ENCODE measurements around the gene MRPL12. TPM values are rescaled to one million over a fixed set of nuclear protein-coding genes. Genes with fewer than 3 reads are reported as not detected.
A peak's percentile ranks its signal among the peaks of the same experiment; 100 is the strongest.

MRPL12 gene
- total RNA-seq, 1 experiment from 2014 or later, result 139 TPM

DNA sequence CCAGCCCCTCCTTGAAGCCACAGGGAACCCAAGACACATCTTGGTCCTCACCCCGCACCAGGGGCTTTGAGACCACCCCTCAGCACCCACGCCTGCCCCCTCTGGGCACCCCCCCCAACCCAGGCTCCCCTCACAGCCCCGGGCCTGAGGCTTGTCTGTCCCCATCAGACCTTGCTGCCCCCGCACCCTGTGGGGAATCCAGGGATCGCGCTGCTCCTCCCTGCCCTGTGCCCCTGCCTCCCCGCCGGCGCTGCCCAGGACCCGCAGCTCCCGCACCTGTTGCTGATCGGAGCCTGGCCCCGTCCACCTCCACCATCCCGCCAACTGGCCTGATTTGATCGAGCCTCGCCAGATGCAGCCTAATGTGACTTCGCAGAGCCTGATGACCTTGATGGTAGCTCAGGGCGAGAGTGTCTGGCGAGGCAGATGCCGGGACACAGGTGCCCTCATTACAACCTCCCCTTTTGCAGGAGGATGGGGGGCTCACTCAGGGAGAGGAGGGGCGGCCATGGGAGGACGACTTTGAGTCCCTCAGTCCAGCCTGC lies 38.0 kb downstream of the MRPL12 start:
- ATAC-seq (peak; percentile 47), DNase-seq (ENCODE audit: low spot score) (no peak)
- H3K9me3 Mint-ChIP-seq, result no peaks in the 10 kb centered on the region
- ChIA-PET POLR2A (no interaction called here), CTCF (no interaction called here)
- no peaks in the 10 kb centered on the region for H3K36me3 Mint-ChIP-seq
- H3K4me3 Mint-ChIP-seq, result no peak overlapping the region
- TF ChIP-seq SP1 (CRISPR knock-in tag; conservative IDR thresholded peaks at IDR 0.05) (no peak), JUN (CRISPR knock-in tag; IDR thresholded peaks at IDR 0.05) (no peak), SMAD4 (CRISPR knock-in tag; IDR thresholded peaks at IDR 0.05) (no peak), NR3C1 (CRISPR knock-in tag; conservative IDR thresholded peaks at IDR 0.05; ENCODE audit: low read depth) (no peak), FOXP1 (CRISPR knock-in tag; IDR thresholded peaks at IDR 0.05; ENCODE audit: borderline replicate concordance) (no peak), ZNF121 (CRISPR knock-in tag; IDR thresholded peaks at IDR 0.05) (no peak), ZNF423 (CRISPR knock-in tag; IDR thresholded peaks at IDR 0.05) (no peak), IRF2 (CRISPR knock-in tag; IDR thresholded peaks at IDR 0.05; ENCODE audit: borderline replicate concordance, low read depth) (no peak), ZBTB21 (CRISPR knock-in tag; IDR thresholded peaks at IDR 0.05; ENCODE audit: borderline replicate concordance) (no peak)
- H3K4me1 Mint-ChIP-seq, result no peaks in the 10 kb centered on the region
- no peaks in the 10 kb centered on the region for H3K27me3 Mint-ChIP-seq (ENCODE audit: low read depth)
- no peak overlapping the region for H3K27ac Mint-ChIP-seq

DNA sequence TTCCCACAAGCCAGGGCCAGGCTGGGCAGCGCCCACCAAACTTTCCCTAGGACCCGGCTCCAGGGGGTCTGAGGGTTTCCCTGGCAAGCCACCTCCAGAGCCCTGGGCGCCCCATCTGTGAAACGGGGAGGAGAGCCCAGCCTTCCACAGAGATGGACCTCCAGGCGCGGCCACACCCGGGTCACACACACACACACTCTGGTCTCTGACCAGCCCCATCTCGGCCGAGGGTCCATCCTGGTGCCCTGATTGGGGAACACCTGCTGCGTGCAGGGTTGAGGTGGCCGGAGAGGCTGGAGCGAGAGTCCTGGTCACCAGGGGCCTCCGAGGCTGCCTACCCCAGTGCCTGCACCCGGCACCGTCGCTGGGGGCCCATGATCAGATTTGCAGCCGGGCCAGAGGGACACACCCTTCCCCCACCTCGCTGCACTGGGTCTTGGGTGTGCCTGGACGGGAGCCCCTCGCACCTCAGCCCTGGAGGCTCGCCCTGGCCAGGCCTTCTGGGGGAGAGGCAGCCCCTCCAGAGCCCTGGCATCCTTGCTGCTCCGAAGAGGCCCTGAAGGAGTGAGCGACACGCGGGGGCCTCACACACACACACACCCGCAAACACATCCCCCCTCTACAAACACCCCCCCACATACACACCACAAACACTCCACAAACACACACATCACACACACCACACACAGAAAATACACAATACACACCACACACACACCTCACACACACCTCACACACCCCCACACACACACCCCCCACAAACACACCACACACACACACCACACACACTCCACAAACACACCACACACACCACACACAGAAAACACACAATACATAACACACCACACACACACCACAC lies 38.7 kb downstream of the MRPL12 start:
- CTCF ChIA-PET, result no interaction called here
- TF ChIP-seq, protein P1, sequence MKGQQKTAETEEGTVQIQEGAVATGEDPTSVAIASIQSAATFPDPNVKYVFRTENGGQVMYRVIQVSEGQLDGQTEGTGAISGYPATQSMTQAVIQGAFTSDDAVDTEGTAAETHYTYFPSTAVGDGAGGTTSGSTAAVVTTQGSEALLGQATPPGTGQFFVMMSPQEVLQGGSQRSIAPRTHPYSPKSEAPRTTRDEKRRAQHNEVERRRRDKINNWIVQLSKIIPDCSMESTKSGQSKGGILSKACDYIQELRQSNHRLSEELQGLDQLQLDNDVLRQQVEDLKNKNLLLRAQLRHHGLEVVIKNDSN (CRISPR knock-in tag; IDR thresholded peaks at IDR 0.05), result no peak
- TF ChIP-seq RELA (CRISPR knock-in tag; IDR thresholded peaks at IDR 0.05; ENCODE audit: borderline replicate concordance), result no peak
- no peak for TF ChIP-seq ZNF121 (CRISPR knock-in tag; IDR thresholded peaks at IDR 0.05)
- no peak for TF ChIP-seq ZNF671 (CRISPR knock-in tag; IDR thresholded peaks at IDR 0.05)
- no peak for TF ChIP-seq GRHL2 (CRISPR knock-in tag; IDR thresholded peaks at IDR 0.05; ENCODE audit: insufficient replicate concordance, severe bottlenecking)
- TF ChIP-seq MYBL2 (CRISPR knock-in tag; IDR thresholded peaks at IDR 0.05), result no peak
- no peak for TF ChIP-seq HMGA2 (CRISPR knock-in tag; IDR thresholded peaks at IDR 0.05)
- no peak for TF ChIP-seq ELF4 (CRISPR knock-in tag; IDR thresholded peaks at IDR 0.05; ENCODE audit: low read depth)
- no peak for TF ChIP-seq NFYB (CRISPR knock-in tag; conservative IDR thresholded peaks at IDR 0.05; ENCODE audit: low read depth)
- TF ChIP-seq, protein P2, sequence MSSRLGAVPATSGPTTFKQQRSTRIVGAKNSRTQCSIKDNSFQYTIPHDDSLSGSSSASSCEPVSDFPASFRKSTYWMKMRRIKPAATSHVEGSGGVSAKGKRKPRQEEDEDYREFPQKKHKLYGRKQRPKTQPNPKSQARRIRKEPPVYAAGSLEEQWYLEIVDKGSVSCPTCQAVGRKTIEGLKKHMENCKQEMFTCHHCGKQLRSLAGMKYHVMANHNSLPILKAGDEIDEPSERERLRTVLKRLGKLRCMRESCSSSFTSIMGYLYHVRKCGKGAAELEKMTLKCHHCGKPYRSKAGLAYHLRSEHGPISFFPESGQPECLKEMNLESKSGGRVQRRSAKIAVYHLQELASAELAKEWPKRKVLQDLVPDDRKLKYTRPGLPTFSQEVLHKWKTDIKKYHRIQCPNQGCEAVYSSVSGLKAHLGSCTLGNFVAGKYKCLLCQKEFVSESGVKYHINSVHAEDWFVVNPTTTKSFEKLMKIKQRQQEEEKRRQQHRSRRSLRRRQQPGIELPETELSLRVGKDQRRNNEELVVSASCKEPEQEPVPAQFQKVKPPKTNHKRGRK (CRISPR knock-in tag; IDR thresholded peaks at IDR 0.05; ENCODE audit: borderline replicate concordance), result no peak
- TF ChIP-seq, protein P3, sequence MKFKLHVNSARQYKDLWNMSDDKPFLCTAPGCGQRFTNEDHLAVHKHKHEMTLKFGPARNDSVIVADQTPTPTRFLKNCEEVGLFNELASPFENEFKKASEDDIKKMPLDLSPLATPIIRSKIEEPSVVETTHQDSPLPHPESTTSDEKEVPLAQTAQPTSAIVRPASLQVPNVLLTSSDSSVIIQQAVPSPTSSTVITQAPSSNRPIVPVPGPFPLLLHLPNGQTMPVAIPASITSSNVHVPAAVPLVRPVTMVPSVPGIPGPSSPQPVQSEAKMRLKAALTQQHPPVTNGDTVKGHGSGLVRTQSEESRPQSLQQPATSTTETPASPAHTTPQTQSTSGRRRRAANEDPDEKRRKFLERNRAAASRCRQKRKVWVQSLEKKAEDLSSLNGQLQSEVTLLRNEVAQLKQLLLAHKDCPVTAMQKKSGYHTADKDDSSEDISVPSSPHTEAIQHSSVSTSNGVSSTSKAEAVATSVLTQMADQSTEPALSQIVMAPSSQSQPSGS (CRISPR knock-in tag; IDR thresholded peaks at IDR 0.05; ENCODE audit: borderline replicate concordance, low read depth), result no peak
- TF ChIP-seq, protein P4, sequence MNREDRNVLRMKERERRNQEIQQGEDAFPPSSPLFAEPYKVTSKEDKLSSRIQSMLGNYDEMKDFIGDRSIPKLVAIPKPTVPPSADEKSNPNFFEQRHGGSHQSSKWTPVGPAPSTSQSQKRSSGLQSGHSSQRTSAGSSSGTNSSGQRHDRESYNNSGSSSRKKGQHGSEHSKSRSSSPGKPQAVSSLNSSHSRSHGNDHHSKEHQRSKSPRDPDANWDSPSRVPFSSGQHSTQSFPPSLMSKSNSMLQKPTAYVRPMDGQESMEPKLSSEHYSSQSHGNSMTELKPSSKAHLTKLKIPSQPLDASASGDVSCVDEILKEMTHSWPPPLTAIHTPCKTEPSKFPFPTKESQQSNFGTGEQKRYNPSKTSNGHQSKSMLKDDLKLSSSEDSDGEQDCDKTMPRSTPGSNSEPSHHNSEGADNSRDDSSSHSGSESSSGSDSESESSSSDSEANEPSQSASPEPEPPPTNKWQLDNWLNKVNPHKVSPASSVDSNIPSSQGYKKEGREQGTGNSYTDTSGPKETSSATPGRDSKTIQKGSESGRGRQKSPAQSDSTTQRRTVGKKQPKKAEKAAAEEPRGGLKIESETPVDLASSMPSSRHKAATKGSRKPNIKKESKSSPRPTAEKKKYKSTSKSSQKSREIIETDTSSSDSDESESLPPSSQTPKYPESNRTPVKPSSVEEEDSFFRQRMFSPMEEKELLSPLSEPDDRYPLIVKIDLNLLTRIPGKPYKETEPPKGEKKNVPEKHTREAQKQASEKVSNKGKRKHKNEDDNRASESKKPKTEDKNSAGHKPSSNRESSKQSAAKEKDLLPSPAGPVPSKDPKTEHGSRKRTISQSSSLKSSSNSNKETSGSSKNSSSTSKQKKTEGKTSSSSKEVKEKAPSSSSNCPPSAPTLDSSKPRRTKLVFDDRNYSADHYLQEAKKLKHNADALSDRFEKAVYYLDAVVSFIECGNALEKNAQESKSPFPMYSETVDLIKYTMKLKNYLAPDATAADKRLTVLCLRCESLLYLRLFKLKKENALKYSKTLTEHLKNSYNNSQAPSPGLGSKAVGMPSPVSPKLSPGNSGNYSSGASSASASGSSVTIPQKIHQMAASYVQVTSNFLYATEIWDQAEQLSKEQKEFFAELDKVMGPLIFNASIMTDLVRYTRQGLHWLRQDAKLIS (CRISPR knock-in tag; IDR thresholded peaks at IDR 0.05; ENCODE audit: borderline replicate concordance), result no peak
- TF ChIP-seq, protein P5, sequence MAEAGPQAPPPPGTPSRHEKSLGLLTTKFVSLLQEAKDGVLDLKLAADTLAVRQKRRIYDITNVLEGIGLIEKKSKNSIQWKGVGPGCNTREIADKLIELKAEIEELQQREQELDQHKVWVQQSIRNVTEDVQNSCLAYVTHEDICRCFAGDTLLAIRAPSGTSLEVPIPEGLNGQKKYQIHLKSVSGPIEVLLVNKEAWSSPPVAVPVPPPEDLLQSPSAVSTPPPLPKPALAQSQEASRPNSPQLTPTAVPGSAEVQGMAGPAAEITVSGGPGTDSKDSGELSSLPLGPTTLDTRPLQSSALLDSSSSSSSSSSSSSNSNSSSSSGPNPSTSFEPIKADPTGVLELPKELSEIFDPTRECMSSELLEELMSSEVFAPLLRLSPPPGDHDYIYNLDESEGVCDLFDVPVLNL (CRISPR knock-in tag; IDR thresholded peaks at IDR 0.05; ENCODE audit: borderline replicate concordance, low read depth), result no peak
- peak; percentile 22 for ATAC-seq
- no peak overlapping the region for H3K4me3 Mint-ChIP-seq
- H3K27ac Mint-ChIP-seq, result no peak overlapping the region
- DNase-seq (ENCODE audit: low spot score), result no peak
- no peaks in the 10 kb centered on the region for H3K9me3 Mint-ChIP-seq
- no peaks in the 10 kb centered on the region for H3K36me3 Mint-ChIP-seq
- H3K4me1 Mint-ChIP-seq, result no peaks in the 10 kb centered on the region
- POLR2A ChIA-PET, result no interaction called here
- no peaks in the 10 kb centered on the region for H3K27me3 Mint-ChIP-seq (ENCODE audit: low read depth)

Measured in WTC11 (cell line).